Muscle layer of colon (tissue), 2 donors: ENCODE measurements around the gene CYLD.

Experiments
- H3K27ac ChIP-seq: one replicate; pipeline ENCODE4 v1.7.0; 2013; ENCODE audit warnings: low read depth, mild to moderate bottlenecking, low read length, moderate library complexity
- H3K27me3 ChIP-seq, 2 donors: one replicate each; pipeline ENCODE4 v1.7.0; 2013; ENCODE audit warnings: low read length in 2 of 2, mild to moderate bottlenecking in 2 of 2; ENCODE audit not compliant: insufficient read depth in 2 of 2, control insufficient read depth in 1 of 2
- H3K36me3 ChIP-seq: one replicate; pipeline ENCODE4 v1.7.0; 2013; ENCODE audit warnings: mild to moderate bottlenecking, low read length; ENCODE audit not compliant: insufficient read depth
- H3K4me1 ChIP-seq: one replicate; pipeline ENCODE4 v1.7.0; 2013; ENCODE audit warnings: mild to moderate bottlenecking, low read length; ENCODE audit not compliant: insufficient read depth
- H3K4me3 ChIP-seq, 2 donors: one replicate each; pipeline ENCODE4 v1.7.0; 2013; ENCODE audit warnings: low read length in 2 of 2, low read depth in 1 of 2, mild to moderate bottlenecking in 1 of 2, moderate library complexity in 1 of 2
- H3K9ac ChIP-seq: one replicate; pipeline ENCODE4 v1.7.0; 2013; ENCODE audit warnings: low read length
- H3K9me3 ChIP-seq: one replicate; pipeline ENCODE4 v1.7.0; 2013; ENCODE audit warnings: mild to moderate bottlenecking, low read length
- donor health status: abdominal sarcoma.
- donor health status: Adenocarcinoma of cecum.

The CYLD gene

GRCh38 chr16:50741781-50742575, at the start of gene CYLD:
Gene CYLD (plus strand): TSS chr16:50742086. CDS start chr16:50749699, 7,613 bp downstream.
- peak within 1 kb of the TSS; percentile 70 to 87 for H3K4me3 ChIP-seq
- no peaks in the 10 kb centered on the region for H3K9me3 ChIP-seq
- peaks cover 11% of the 10 kb centered on the region for H3K4me1 ChIP-seq
- no peaks in the 10 kb centered on the region for H3K27me3 ChIP-seq
- H3K27ac ChIP-seq, result peak within 1 kb of the TSS; percentile 79
- H3K9ac ChIP-seq, result peak within 1 kb of the TSS; percentile 59
- no peaks in the 10 kb centered on the region for H3K36me3 ChIP-seq

- Histone ChIP-seq H3K27ac (no peak overlapping the region), H3K9me3 (no peaks in the 10 kb centered on the region), H3K9ac (no peak overlapping the region), H3K36me3 (no peaks in the 10 kb centered on the region), H3K4me3 (no peak overlapping the region), H3K4me1 (peaks cover 25% of the 10 kb centered on the region), H3K27me3 (peaks cover 0 to 10% of the 10 kb centered on the region in 2 donors)
Measured at GRCh38 chr16:50692644-50692998, 49.3 kb upstream of the CYLD start.

GRCh38 chr16:50692999-50693781, 48.7 kb upstream of the CYLD start, which contains the start of gene NOD2:
Gene NOD2 (plus strand): TSS chr16:50693606. CDS start chr16:50699496, 5,890 bp downstream.
- H3K27ac ChIP-seq, result no peak within 1 kb of the TSS

GRCh38 chr16:50694206-50694605, 47.7 kb upstream of the CYLD start:
- peak overlapping the region in 1 of 2 donors; percentile 46 for H3K4me3 ChIP-seq
- H3K36me3 ChIP-seq, result no peaks in the 10 kb centered on the region
- no peaks in the 10 kb centered on the region for H3K9me3 ChIP-seq
- no peak overlapping the region for H3K27ac ChIP-seq
- H3K4me1 ChIP-seq, result peaks cover 33% of the 10 kb centered on the region
- H3K9ac ChIP-seq, result no peak overlapping the region
- H3K27me3 ChIP-seq, result peaks cover 0 to 10% of the 10 kb centered on the region in 2 donors

More at GRCh38 chr16:50692999-50693781, 48.7 kb upstream of the CYLD start, which contains the start of gene NOD2:
- Histone ChIP-seq H3K36me3 (no peaks in the 10 kb centered on the region), H3K4me1 (peaks cover 29% of the 10 kb centered on the region), H3K9me3 (no peaks in the 10 kb centered on the region), H3K9ac (no peak within 1 kb of the TSS), H3K4me3 (peak within 1 kb of the TSS; percentile 17 to 46), H3K27me3 (peaks cover 0 to 10% of the 10 kb centered on the region in 2 donors)

- H3K9ac ChIP-seq, result no peak overlapping the region
- H3K4me1 ChIP-seq, result peaks cover 33% of the 10 kb centered on the region
- H3K27ac ChIP-seq, result no peak overlapping the region
- no peaks in the 10 kb centered on the region for H3K9me3 ChIP-seq
- H3K4me3 ChIP-seq, result no peak overlapping the region
- H3K27me3 ChIP-seq, result peaks cover 0 to 10% of the 10 kb centered on the region in 2 donors
- H3K36me3 ChIP-seq, result no peaks in the 10 kb centered on the region
Measured at GRCh38 chr16:50695017-50696000, 46.6 kb upstream of the CYLD start.

- peaks cover 33% of the 10 kb centered on the region for H3K4me1 ChIP-seq
- H3K9ac ChIP-seq, result no peak overlapping the region
- H3K4me3 ChIP-seq, result no peak overlapping the region
- no peaks in the 10 kb centered on the region for H3K9me3 ChIP-seq
- peaks cover 0 to 10% of the 10 kb centered on the region in 2 donors for H3K27me3 ChIP-seq
- H3K36me3 ChIP-seq, result no peaks in the 10 kb centered on the region
- H3K27ac ChIP-seq, result no peak overlapping the region
Measured at GRCh38 chr16:50696126-50696525, 45.8 kb upstream of the CYLD start.

GRCh38 chr16:50696575-50697420, 45.1 kb upstream of the CYLD start:
- Histone ChIP-seq H3K4me1 (peaks cover 33% of the 10 kb centered on the region), H3K9ac (no peak overlapping the region), H3K36me3 (no peaks in the 10 kb centered on the region), H3K27me3 (peaks cover 0 to 10% of the 10 kb centered on the region in 2 donors), H3K27ac (no peak overlapping the region), H3K4me3 (no peak overlapping the region), H3K9me3 (no peaks in the 10 kb centered on the region)

GRCh38 chr16:50697421-50697715, 44.5 kb upstream of the CYLD start:
- Histone ChIP-seq H3K4me1 (peaks cover 33% of the 10 kb centered on the region), H3K27ac (peak overlapping the region; percentile 23), H3K9ac (no peak overlapping the region), H3K27me3 (peaks cover 0 to 10% of the 10 kb centered on the region in 2 donors), H3K4me3 (peak overlapping the region in 1 of 2 donors; percentile 54), H3K9me3 (no peaks in the 10 kb centered on the region), H3K36me3 (no peaks in the 10 kb centered on the region)

GRCh38 chr16:50697881-50698767, 43.8 kb upstream of the CYLD start:
- no peak overlapping the region for H3K9ac ChIP-seq

More at GRCh38 chr16:50697881-50698767, 43.8 kb upstream of the CYLD start:
- H3K4me3 ChIP-seq, result peak overlapping the region; percentile 26 to 54
- no peaks in the 10 kb centered on the region for H3K36me3 ChIP-seq
- H3K9me3 ChIP-seq, result no peaks in the 10 kb centered on the region
- H3K27me3 ChIP-seq, result peaks cover 0 to 10% of the 10 kb centered on the region in 2 donors
- H3K27ac ChIP-seq, result peak overlapping the region; percentile 23
- H3K4me1 ChIP-seq, result peaks cover 33% of the 10 kb centered on the region
